HepG2 (cell line): Measurements from ENCODE around the gene OR2AJ1. TPM values are rescaled to one million over a fixed set of nuclear protein-coding genes. Genes with fewer than 3 reads are reported as not detected.

Experiments used
- HMG20A ChIP-seq: IDR thresholded peaks from 2 replicates; pipeline ENCODE4 v1.6.1; 2016; ENCODE audit warnings: borderline replicate concordance
- MED13 ChIP-seq: sonication (generic); formaldehyde crosslinking; IDR thresholded peaks from 2 replicates; pipeline ENCODE4 v1.5.0; 2020; ENCODE audit warnings: missing genetic modification reagents
- NBN ChIP-seq: fragments of 450-650 bp; conservative IDR thresholded peaks from 2 replicates; pipeline ENCODE4 v1.6.1; 2017
- ZBTB4 ChIP-seq: sonication (generic); formaldehyde crosslinking; IDR thresholded peaks from 2 replicates; pipeline ENCODE4 v1.4.0; 2020; ENCODE audit warnings: missing genetic modification reagents, mild to moderate bottlenecking, borderline replicate concordance
- ZFP82 ChIP-seq: sonication (generic); formaldehyde crosslinking; IDR thresholded peaks from 2 replicates; pipeline ENCODE4 v1.5.1; 2020; ENCODE audit warnings: mild to moderate bottlenecking, missing genetic modification reagents, borderline replicate concordance
- polyA plus RNA-seq, 8 experiments: library from polyadenylated mRNA; depleted of rRNA in 3 of 8; stranded (reverse) in 7 of 8; unstranded in 1 of 8; fragments of >200 nt; fragmentation: Illumina TruSeq in 4 of 8; extraction: Trizol in 4 of 8; gene quantifications; 2 replicates each; pipeline versions ENCODE4 v1.2.1 to v1.2.3, GENCODE V29; 2011 to 2016; ENCODE audit warnings: low read depth in 4 of 8, missing spikeins in 1 of 8, mixed read lengths in 1 of 8; ENCODE audit not compliant: insufficient read depth in 1 of 8
- total RNA-seq, 5 experiments: library from RNA; depleted of rRNA; stranded (reverse); fragments of >200 nt; fragmentation: Illumina TruSeq; extraction: Trizol; gene quantifications; 2 replicates each; pipeline ENCODE4 v1.2.3, GENCODE V29; 2016; ENCODE audit warnings: low read depth in 1 of 5
- TF ChIP-seq, protein P1 (sequence below), 2 experiments: sonication (generic) in 1 of 2; formaldehyde crosslinking in 1 of 2; IDR thresholded peaks; 2 replicates each; pipeline versions ENCODE4 v1.5.1 to v1.6.1; 2011 to 2020; ENCODE audit warnings: borderline replicate concordance in 1 of 2, low read depth in 1 of 2, low read length in 1 of 2, mild to moderate bottlenecking in 1 of 2, missing genetic modification reagents in 1 of 2, moderate library complexity in 1 of 2
- TF ChIP-seq, protein P2 (sequence below): sonication (generic); formaldehyde crosslinking; IDR thresholded peaks from 2 replicates; pipeline ENCODE4 v1.5.0; 2020; ENCODE audit warnings: missing genetic modification reagents

Gene OR2AJ1
- total and polyA plus RNA-seq, 2 of the 13 experiments (the other 11 are each of a cell fraction or from before 2014, with no cell fraction given): not detected

DNA sequence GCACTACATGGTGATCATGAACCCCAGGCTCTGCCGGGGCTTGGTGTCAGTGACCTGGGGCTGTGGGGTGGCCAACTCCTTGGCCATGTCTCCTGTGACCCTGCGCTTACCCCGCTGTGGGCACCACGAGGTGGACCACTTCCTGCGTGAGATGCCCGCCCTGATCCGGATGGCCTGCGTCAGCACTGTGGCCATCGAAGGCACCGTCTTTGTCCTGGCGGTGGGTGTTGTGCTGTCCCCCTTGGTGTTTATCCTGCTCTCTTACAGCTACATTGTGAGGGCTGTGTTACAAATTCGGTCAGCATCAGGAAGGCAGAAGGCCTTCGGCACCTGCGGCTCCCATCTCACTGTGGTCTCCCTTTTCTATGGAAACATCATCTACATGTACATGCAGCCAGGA lies 28.7 kb upstream of the OR2AJ1 start (continued):
- TF ChIP-seq ZBTB4 (CRISPR knock-in tag): no peak
- TF ChIP-seq MED13 (CRISPR knock-in tag): no peak
- TF ChIP-seq, protein P1, sequence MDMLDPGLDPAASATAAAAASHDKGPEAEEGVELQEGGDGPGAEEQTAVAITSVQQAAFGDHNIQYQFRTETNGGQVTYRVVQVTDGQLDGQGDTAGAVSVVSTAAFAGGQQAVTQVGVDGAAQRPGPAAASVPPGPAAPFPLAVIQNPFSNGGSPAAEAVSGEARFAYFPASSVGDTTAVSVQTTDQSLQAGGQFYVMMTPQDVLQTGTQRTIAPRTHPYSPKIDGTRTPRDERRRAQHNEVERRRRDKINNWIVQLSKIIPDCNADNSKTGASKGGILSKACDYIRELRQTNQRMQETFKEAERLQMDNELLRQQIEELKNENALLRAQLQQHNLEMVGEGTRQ (IDR thresholded peaks at IDR 0.05; ENCODE audit: low read depth, low read length): no peak
- TF ChIP-seq, protein P1 (CRISPR knock-in tag; IDR thresholded peaks at IDR 0.05; ENCODE audit: borderline replicate concordance): no peak
- TF ChIP-seq NBN: no peak
- no peak for TF ChIP-seq HMG20A (CRISPR knock-in tag)
- TF ChIP-seq ZFP82: no peak
- TF ChIP-seq, protein P2, sequence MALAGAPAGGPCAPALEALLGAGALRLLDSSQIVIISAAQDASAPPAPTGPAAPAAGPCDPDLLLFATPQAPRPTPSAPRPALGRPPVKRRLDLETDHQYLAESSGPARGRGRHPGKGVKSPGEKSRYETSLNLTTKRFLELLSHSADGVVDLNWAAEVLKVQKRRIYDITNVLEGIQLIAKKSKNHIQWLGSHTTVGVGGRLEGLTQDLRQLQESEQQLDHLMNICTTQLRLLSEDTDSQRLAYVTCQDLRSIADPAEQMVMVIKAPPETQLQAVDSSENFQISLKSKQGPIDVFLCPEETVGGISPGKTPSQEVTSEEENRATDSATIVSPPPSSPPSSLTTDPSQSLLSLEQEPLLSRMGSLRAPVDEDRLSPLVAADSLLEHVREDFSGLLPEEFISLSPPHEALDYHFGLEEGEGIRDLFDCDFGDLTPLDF: no peak
